Measurements from ENCODE around the gene STARD13. TPM values are rescaled to one million over a fixed set of nuclear protein-coding genes. Genes with fewer than 3 reads are reported as not detected.

The STARD13 gene
- total and polyA plus RNA-seq, 4 experiments from 2014 or later = 0.36 to 0.44 TPM; not detected in 2

DNA sequence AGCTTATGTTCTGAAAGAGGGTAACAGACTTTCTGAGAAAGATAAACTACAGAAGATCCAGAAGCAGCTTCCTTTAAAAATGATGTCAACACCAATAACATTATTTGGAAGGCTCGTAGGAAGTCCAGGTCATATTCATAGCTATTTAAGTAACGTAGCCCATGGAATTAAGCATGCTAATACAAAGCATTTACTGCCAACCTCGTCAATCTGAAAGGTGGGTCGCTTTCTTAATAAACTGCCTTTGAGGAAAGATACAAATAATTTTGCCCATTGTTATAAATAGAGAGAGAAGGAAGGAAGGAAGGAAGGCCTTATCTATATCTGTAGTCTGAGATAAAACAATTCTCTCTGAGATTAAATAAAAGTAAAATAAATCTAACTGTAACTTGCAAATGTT lies 80.3 kb downstream of the STARD13 start:
- Histone ChIP-seq H3K9me3 (ENCODE audit: control insufficient read depth in 1 of 2, low read length in 2 of 2) (no peaks in the 10 kb centered on the region), H3K27ac (ENCODE audit: low read depth, low read length) (no peak overlapping the region), H3K27me3 (ENCODE audit: insufficient read depth, low read length) (no peaks in the 10 kb centered on the region), H3K36me3 (ENCODE audit: insufficient read depth, low read length) (no peaks in the 10 kb centered on the region), H3K4me3 (ENCODE audit: low read length in 2 of 2) (no peak overlapping the region), H3K4me1 (ENCODE audit: insufficient read depth, low read length) (no peaks in the 10 kb centered on the region)
- H3K36me3 Mint-ChIP-seq = no peaks in the 10 kb centered on the region
- peaks cover 0 to 16% (median 7%) of the 10 kb centered on the region in 4 donors for H3K4me1 Mint-ChIP-seq
- ChIA-PET CTCF (ENCODE audit: partially characterized antibody) (no interaction called here), POLR2A (ENCODE audit: partially characterized antibody) (no interaction called here)
- intact Hi-C loops (cut with micrococcal nuclease) = no loop called here
- H3K27me3 Mint-ChIP-seq = peaks cover 17 to 18% of the 10 kb centered on the region in 2 donors
- no peak overlapping the region for H3K27ac Mint-ChIP-seq
- DNase-seq = no peak
- H3K9me3 Mint-ChIP-seq = no peaks in the 10 kb centered on the region
- no peak overlapping the region for H3K4me3 Mint-ChIP-seq

DNA sequence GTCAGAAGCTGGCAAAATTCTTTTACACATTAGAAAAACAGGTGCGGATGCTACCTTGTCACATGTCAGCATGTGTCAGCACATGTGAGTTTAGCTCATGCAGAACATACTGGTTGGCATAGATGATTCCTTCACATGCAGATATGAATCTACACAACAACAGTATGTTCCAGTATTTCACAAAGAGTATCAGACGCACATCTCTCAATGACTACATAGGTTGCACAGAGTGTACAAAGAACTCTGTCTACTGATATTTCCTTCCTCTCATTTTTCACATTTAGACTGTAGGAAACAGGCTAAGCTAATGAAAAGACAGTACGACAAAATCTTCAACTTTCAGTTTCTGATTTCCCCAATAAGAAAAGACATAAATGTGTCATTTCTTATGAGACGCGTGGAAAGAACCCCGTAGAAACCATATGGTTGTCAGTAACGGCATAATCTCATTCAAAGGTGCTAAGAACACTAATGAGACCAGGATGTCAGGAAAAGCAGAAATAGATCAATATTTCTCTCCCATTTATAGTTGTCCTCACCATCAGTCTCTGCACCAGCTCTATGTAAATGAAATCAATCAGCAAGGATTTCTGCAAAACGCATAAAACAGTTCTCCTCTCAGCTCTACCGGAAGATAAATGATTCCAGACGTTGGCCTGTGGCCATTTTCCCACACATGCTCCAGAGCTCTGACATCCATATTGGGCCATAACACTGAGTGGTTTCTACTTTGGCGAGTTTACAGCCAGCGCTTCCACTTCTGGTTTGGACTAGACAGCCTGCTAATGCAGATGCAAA lies 81.2 kb downstream of the STARD13 start:
- H3K4me3 Mint-ChIP-seq = peak overlapping the region in 1 of 8 donors; percentile 9
- Histone ChIP-seq H3K36me3 (ENCODE audit: insufficient read depth, low read length) (no peaks in the 10 kb centered on the region), H3K9me3 (ENCODE audit: control insufficient read depth in 1 of 2, low read length in 2 of 2) (no peaks in the 10 kb centered on the region), H3K27me3 (ENCODE audit: insufficient read depth, low read length) (no peaks in the 10 kb centered on the region), H3K4me1 (ENCODE audit: insufficient read depth, low read length) (no peaks in the 10 kb centered on the region), H3K4me3 (ENCODE audit: low read length in 2 of 2) (no peak overlapping the region), H3K27ac (ENCODE audit: low read depth, low read length) (no peak overlapping the region)
- peaks cover 0 to 16% (median 7%) of the 10 kb centered on the region in 4 donors for H3K4me1 Mint-ChIP-seq
- ChIA-PET POLR2A (ENCODE audit: partially characterized antibody) (no interaction called here), CTCF (ENCODE audit: partially characterized antibody) (no interaction called here)
- DNase-seq = no peak
- peaks cover 14 to 18% of the 10 kb centered on the region in 2 donors for H3K27me3 Mint-ChIP-seq
- no peaks in the 10 kb centered on the region for H3K36me3 Mint-ChIP-seq
- H3K9me3 Mint-ChIP-seq = no peaks in the 10 kb centered on the region
- peak overlapping the region in 1 of 7 donors; percentile 9 for H3K27ac Mint-ChIP-seq
- intact Hi-C loops (cut with micrococcal nuclease) = no loop called here

DNA sequence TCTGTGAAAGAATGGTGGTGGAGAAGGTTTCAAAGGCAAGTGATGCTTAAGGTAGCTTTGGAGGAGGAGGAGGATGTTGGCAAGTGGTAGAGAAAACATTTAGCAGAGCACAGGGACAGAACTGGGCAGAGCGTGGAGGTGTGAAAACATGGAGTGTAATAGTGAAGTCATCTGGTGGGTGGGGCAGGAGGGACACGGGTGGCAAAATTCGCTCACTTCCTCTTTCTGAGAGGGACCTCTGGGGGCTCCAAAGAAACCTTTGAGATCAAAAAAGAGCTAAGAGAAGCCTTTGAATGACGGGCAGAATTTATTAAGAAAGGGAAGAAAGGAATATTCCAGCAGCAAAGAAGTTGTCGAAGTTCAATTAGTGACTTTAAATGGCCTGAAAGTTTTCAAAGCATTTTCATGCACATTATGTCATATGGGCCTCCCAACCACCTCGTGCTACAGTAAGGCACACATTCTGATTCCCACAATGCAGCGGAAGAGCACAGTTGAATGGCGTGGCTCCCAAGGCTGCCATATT lies 82.8 kb downstream of the STARD13 start:
- Histone ChIP-seq H3K36me3 (ENCODE audit: insufficient read depth, low read length) (no peaks in the 10 kb centered on the region), H3K27me3 (ENCODE audit: insufficient read depth, low read length) (no peaks in the 10 kb centered on the region), H3K4me1 (ENCODE audit: insufficient read depth, low read length) (no peaks in the 10 kb centered on the region), H3K4me3 (ENCODE audit: low read length in 2 of 2) (no peak overlapping the region), H3K27ac (ENCODE audit: low read depth, low read length) (no peak overlapping the region), H3K9me3 (ENCODE audit: control insufficient read depth in 1 of 2, low read length in 2 of 2) (no peaks in the 10 kb centered on the region)
- no peak overlapping the region for H3K27ac Mint-ChIP-seq
- DNase-seq = no peak
- peaks cover 0 to 16% (median 7%) of the 10 kb centered on the region in 4 donors for H3K4me1 Mint-ChIP-seq
- H3K36me3 Mint-ChIP-seq = no peaks in the 10 kb centered on the region
- H3K4me3 Mint-ChIP-seq = no peak overlapping the region
- intact Hi-C loops (cut with micrococcal nuclease) = no loop called here
- ChIA-PET POLR2A (ENCODE audit: partially characterized antibody) (no interaction called here), CTCF (ENCODE audit: partially characterized antibody) (no interaction called here)
- no peaks in the 10 kb centered on the region for H3K9me3 Mint-ChIP-seq
- H3K27me3 Mint-ChIP-seq = peaks cover 3 to 10% of the 10 kb centered on the region in 2 donors

DNA sequence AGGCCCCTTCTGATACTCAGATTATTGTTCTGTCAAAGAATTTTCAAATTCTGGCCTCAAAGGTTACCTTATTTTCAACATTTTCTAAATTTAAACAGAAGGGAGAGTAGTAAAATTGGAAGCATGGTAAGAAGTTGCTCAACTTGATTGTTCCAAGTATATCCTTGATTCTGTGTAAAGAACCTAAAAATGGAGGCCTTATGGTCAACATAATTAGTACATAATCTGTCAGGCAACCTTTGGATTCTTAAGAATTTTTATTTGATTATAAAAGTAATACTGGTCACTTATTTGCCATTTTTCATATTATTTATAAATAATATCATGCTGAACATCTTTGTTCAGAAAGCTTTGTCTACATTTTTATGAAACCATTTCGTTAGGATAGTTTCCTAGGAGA lies 83.9 kb downstream of the STARD13 start:
- Mint-ChIP-seq H3K4me3 (no peak overlapping the region), H3K27ac (no peak overlapping the region), H3K4me1 (peaks cover 0 to 13% (median 7%) of the 10 kb centered on the region in 4 donors), H3K27me3 (peaks cover 0 to 14% of the 10 kb centered on the region in 2 donors), H3K9me3 (no peaks in the 10 kb centered on the region), H3K36me3 (no peaks in the 10 kb centered on the region)
- intact Hi-C loops (cut with micrococcal nuclease) = no loop called here
- POLR2A ChIA-PET (ENCODE audit: partially characterized antibody) = no interaction called here
- DNase-seq = no peak
- Histone ChIP-seq H3K9me3 (ENCODE audit: control insufficient read depth in 1 of 2, low read length in 2 of 2) (no peaks in the 10 kb centered on the region), H3K27me3 (ENCODE audit: insufficient read depth, low read length) (no peaks in the 10 kb centered on the region), H3K4me1 (ENCODE audit: insufficient read depth, low read length) (no peaks in the 10 kb centered on the region), H3K27ac (ENCODE audit: low read depth, low read length) (no peak overlapping the region), H3K4me3 (ENCODE audit: low read length in 2 of 2) (no peak overlapping the region), H3K36me3 (ENCODE audit: insufficient read depth, low read length) (no peaks in the 10 kb centered on the region)
- CTCF ChIA-PET (ENCODE audit: partially characterized antibody) = interaction anchor here (0.6 kb wide), 1 partner anchor 1624 kb away, joined by 3 read pairs; no protein-coding TSS in a partner anchor

DNA sequence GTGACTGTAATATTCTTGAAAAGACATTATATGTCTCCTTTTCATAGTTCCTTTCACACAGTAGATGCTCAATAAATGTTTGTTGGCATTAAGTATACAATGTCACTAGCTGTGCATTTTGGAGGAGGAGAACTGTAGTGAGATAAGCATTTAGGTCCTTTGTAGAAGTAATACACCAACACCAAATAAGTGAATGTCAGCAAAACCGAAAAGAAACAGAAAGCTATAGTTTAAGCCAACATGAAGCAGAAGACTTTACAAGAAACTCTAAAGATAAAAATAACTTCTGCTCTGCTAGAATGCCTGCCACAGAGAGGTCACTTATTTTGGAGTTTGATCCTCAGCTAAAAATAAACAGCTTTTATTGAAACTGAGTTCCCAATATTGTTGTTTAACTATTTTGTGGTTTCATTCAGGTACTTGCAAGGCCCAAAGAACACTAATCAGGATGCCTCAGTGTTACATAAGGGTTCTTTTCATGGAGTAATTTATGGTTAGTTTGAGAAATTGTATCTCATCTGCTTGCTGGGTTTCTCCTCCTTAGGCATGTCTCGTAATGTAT lies 86.2 kb downstream of the STARD13 start:
- ChIA-PET POLR2A (ENCODE audit: partially characterized antibody) (no interaction called here), CTCF (ENCODE audit: partially characterized antibody) (no interaction called here)
- H3K36me3 ChIP-seq (ENCODE audit: insufficient read depth, low read length) = no peaks in the 10 kb centered on the region
- H3K27me3 Mint-ChIP-seq = peaks cover 0 to 20% of the 10 kb centered on the region in 2 donors
- intact Hi-C loops (cut with micrococcal nuclease) = no loop called here
- H3K27me3 ChIP-seq (ENCODE audit: insufficient read depth, low read length) = no peaks in the 10 kb centered on the region
- H3K36me3 Mint-ChIP-seq = no peaks in the 10 kb centered on the region
- peaks cover 0 to 6% (median 3%) of the 10 kb centered on the region in 4 donors for H3K4me1 Mint-ChIP-seq
- H3K9me3 Mint-ChIP-seq = no peaks in the 10 kb centered on the region
- no peak for DNase-seq
- no peak overlapping the region for H3K4me3 ChIP-seq (ENCODE audit: low read length in 2 of 2)
- no peaks in the 10 kb centered on the region for H3K9me3 ChIP-seq (ENCODE audit: control insufficient read depth in 1 of 2, low read length in 2 of 2)
- H3K27ac ChIP-seq (ENCODE audit: low read depth, low read length) = no peak overlapping the region
- no peaks in the 10 kb centered on the region for H3K4me1 ChIP-seq (ENCODE audit: insufficient read depth, low read length)
- H3K27ac Mint-ChIP-seq = no peak overlapping the region
- no peak overlapping the region for H3K4me3 Mint-ChIP-seq

DNA sequence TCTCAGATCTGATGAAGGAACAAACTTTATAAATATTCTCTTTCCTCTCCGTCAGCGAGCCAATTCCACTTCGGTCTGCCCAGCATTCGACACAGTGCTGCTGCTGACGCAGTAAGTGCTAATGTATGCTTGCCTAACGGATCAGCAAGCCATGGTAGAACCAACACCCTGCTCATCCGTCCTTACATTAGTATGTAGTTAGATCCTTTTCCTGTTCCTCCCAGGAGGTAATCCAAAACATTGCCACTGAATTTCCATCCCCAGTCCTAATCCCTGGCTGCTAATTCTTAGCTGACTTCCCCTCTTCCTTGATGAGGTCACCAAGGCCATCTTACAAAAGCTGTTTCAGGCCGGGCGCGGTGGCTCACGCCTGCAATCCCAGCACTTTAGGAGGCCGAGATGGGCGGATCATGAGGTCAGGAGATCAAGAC lies 88.0 kb downstream of the STARD13 start:
- no peak overlapping the region for H3K4me3 Mint-ChIP-seq
- peaks cover 0 to 6% (median 5%) of the 10 kb centered on the region in 4 donors for H3K4me1 Mint-ChIP-seq
- POLR2A ChIA-PET (ENCODE audit: partially characterized antibody) = no interaction called here
- DNase-seq = no peak
- CTCF ChIA-PET (ENCODE audit: partially characterized antibody) = no interaction called here
- no peaks in the 10 kb centered on the region for H3K36me3 Mint-ChIP-seq
- H3K27me3 ChIP-seq (ENCODE audit: insufficient read depth, low read length) = no peaks in the 10 kb centered on the region
- no peak overlapping the region for H3K27ac Mint-ChIP-seq
- no peaks in the 10 kb centered on the region for H3K36me3 ChIP-seq (ENCODE audit: insufficient read depth, low read length)
- no peak overlapping the region for H3K27ac ChIP-seq (ENCODE audit: low read depth, low read length)
- no peaks in the 10 kb centered on the region for H3K4me1 ChIP-seq (ENCODE audit: insufficient read depth, low read length)
- peaks cover 0 to 14% of the 10 kb centered on the region in 2 donors for H3K27me3 Mint-ChIP-seq
- H3K4me3 ChIP-seq (ENCODE audit: low read length in 2 of 2) = no peak overlapping the region
- H3K9me3 Mint-ChIP-seq = no peaks in the 10 kb centered on the region
- H3K9me3 ChIP-seq (ENCODE audit: control insufficient read depth in 1 of 2, low read length in 2 of 2) = no peaks in the 10 kb centered on the region
- intact Hi-C loops (cut with micrococcal nuclease) = no loop called here

DNA sequence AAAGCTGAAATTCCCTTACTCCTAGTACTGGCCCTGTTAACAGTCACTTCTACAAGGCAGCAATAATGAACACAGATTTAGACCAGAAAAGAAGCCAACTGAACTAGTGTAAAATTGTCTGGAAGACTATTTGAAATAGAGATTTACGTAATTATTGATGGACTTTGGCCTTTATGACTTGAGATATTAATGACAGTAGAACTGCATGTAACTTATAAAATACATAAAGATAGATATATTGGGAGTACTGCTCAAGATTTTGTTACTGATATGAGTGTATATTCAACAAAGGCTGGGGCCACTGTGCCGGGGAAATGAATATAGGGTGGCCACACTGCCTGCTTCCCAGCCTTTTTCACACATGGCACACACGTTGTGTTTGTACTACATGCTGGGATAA lies 88.8 kb downstream of the STARD13 start:
- Mint-ChIP-seq H3K36me3 (no peaks in the 10 kb centered on the region), H3K4me1 (peaks cover 0 to 6% (median 5%) of the 10 kb centered on the region in 4 donors), H3K27ac (no peak overlapping the region), H3K4me3 (no peak overlapping the region), H3K9me3 (no peaks in the 10 kb centered on the region), H3K27me3 (peaks cover 0 to 13% of the 10 kb centered on the region in 2 donors)
- intact Hi-C loops (cut with micrococcal nuclease) = no loop called here
- ChIA-PET CTCF (ENCODE audit: partially characterized antibody) (no interaction called here), POLR2A (ENCODE audit: partially characterized antibody) (no interaction called here)
- DNase-seq = no peak
- H3K4me3 ChIP-seq (ENCODE audit: low read length in 2 of 2) = no peak overlapping the region
- no peaks in the 10 kb centered on the region for H3K4me1 ChIP-seq (ENCODE audit: insufficient read depth, low read length)
- no peaks in the 10 kb centered on the region for H3K27me3 ChIP-seq (ENCODE audit: insufficient read depth, low read length)
- no peaks in the 10 kb centered on the region for H3K9me3 ChIP-seq (ENCODE audit: control insufficient read depth in 1 of 2, low read length in 2 of 2)
- H3K36me3 ChIP-seq (ENCODE audit: insufficient read depth, low read length) = no peaks in the 10 kb centered on the region
- H3K27ac ChIP-seq (ENCODE audit: low read depth, low read length) = no peak overlapping the region
